Measurements from ENCODE around the gene ATP10A.

DNA sequence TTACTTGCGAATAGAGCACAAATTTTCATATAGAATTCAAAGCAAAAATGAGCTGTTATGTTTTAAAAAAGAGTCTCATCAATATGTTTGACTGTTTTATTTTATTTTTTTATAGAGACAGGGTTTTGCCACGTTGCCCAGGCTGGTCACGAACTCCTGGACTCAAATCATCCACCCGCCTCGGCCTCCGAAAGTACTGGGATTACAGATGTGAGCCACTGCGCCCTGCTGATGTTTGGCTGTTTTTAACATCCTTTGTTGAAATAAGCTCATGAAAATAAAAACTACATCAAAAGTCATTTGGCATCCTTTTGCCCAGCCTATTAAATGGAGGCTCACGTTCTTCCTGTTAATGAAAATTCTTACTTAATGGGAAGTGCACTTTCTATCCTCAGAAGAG is 154.7 kb downstream of the ATP10A start:
- TF ChIP-seq, protein P1, sequence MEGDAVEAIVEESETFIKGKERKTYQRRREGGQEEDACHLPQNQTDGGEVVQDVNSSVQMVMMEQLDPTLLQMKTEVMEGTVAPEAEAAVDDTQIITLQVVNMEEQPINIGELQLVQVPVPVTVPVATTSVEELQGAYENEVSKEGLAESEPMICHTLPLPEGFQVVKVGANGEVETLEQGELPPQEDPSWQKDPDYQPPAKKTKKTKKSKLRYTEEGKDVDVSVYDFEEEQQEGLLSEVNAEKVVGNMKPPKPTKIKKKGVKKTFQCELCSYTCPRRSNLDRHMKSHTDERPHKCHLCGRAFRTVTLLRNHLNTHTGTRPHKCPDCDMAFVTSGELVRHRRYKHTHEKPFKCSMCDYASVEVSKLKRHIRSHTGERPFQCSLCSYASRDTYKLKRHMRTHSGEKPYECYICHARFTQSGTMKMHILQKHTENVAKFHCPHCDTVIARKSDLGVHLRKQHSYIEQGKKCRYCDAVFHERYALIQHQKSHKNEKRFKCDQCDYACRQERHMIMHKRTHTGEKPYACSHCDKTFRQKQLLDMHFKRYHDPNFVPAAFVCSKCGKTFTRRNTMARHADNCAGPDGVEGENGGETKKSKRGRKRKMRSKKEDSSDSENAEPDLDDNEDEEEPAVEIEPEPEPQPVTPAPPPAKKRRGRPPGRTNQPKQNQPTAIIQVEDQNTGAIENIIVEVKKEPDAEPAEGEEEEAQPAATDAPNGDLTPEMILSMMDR (IDR thresholded peaks at IDR 0.05) = no peak
- no peak for TF ChIP-seq POLR2A (IDR thresholded peaks at IDR 0.05)
